Sigmoid colon (tissue), 4 donors: ENCODE measurements around the gene ALDH16A1.

Experiments used
- CTCF ChIP-seq, 4 experiments: fragments of 450-650 bp in 3 of 4; fragments of 200-600 bp in 1 of 4; IDR thresholded peaks; one replicate each; pipeline ENCODE4 v1.5.1; 2016 to 2019; ENCODE audit warnings: antibody characterized with exemption in 4 of 4, mild to moderate bottlenecking in 3 of 4, moderate library complexity in 2 of 4
- POLR2A ChIP-seq, 2 donors: fragments of 450-650 bp; IDR thresholded peaks; one replicate each; pipeline ENCODE4 v1.6.1; 2016; ENCODE audit warnings: antibody characterized with exemption in 2 of 2, mild to moderate bottlenecking in 2 of 2, moderate library complexity in 2 of 2
- POLR2AphosphoS5 ChIP-seq, 4 donors: sonication (generic); formaldehyde crosslinking; IDR thresholded peaks; one replicate each; pipeline ENCODE4 v1.6.1; 2017; ENCODE audit warnings: antibody characterized with exemption in 4 of 4

DNA sequence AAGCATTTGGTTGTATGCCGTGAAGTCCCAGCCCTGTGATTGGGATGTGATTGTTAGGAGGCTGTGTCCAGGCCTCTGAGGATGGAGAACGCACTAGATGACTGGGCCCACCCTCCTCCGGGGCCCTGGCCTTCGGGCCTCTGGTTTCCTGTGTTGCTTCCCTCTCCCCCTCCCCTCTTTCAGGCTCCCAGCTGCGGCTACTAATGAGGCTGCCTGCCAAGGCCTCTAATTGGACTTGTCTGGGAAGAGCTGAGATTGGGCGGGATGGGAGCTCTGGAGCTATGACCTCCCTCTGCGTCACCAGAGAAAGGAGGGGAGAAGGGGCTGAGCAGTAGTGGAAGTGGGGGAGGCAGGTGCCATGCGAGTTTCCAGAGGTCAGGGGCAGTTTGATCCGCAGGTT lies 39.7 kb upstream of the ALDH16A1 start:
- TF ChIP-seq CTCF (IDR thresholded peaks at IDR 0.05) (no peak), POLR2A (IDR thresholded peaks at IDR 0.05) (no peak), POLR2AphosphoS5 (IDR thresholded peaks at IDR 0.05) (no peak)
